Occipital lobe (tissue), 2 donors: ENCODE results near the gene TAS1R1. TPM values are rescaled to one million over a fixed set of nuclear protein-coding genes. Genes with fewer than 3 reads are reported as not detected.

ENCODE experiments used
- DNase-seq: peaks from one replicate; lab custom pipeline; 2025; lab: John Stamatoyannopoulos, UW
- total RNA-seq: library from RNA; depleted of rRNA; stranded (reverse); fragments of >200 nt; gene quantifications from one replicate; pipeline ENCODE4 v1.2.3, GENCODE V29; 2014

TAS1R1 gene
- total RNA-seq, 1 donor from 2014 or later: not detected

DNA sequence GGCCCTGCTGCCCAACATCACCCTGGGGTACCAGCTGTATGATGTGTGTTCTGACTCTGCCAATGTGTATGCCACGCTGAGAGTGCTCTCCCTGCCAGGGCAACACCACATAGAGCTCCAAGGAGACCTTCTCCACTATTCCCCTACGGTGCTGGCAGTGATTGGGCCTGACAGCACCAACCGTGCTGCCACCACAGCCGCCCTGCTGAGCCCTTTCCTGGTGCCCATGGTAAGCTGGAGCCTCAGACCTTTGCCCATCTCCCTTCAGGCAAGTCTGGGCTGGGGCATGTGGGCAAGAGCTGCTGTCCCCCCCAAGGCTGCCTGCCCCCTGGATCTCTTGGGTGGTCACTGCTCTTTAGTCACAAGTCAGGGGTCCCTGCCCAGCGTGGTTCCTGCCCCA is 15.9 kb downstream of the TAS1R1 start:
- DNase-seq: no peak

DNA sequence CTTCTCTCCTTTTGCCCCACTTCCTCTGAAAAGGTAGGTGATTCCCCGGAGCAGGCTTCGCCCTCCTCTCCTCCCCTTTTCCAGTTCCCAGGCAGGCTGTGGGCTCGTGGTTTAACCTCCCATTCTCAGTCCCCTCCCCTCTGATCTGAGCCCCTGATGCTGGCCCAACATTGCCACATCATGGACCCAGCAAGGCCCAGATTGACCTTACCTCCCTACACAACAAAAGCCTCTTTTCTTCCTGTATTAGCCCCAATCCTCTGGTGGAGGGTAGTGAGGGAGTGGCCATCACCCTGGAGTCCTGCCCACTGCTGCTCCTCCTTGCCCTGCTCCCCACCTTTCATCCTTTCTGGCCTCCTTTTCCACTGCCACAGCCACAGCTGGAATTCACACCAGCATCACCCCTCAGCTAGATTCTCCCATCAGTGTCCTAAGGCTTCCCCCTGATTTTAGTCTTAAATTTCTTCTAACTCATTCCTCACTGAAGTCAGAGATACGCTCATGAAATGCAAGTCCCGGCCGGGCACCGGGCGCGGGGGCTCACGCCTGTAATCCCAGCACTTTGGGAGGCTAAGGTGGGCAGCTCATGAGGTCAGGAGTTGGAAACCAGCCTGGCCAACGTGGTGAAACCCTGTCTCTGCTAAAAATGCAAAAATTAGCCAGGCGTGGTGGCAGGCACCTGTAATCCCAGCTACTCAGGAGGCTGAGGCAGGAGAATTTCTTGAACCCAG is 17.7 kb downstream of the TAS1R1 start:
- DNase-seq: no peak

DNA sequence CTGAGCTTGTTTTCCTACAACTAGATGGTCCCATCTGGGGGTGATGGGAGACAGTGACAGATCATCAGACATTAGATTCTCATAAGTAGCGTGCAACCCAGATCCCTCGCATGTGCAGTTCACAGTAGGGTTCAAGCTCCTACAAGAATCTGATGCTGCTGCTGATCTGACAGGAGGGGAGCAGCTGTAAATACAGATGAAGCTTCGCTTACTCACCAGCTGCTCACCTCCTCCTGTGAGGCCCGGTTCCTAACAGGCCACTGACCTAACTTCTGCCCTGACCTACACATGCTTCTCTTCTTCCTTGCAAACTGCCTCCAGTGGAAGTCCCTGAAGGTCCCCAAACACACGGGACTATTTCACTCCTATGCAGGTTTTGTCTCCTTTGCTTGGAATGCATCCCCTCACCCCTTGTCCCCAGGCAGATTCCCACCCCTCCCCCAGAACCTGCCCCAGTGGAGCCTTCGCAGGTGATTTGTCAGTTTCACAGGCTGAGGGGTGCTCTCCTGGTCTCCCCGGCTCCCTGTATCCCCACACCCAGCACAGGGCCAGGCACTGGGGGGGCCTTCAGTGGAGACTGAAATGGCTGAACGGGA is 19.0 kb downstream of the TAS1R1 start:
- no peak for DNase-seq

DNA sequence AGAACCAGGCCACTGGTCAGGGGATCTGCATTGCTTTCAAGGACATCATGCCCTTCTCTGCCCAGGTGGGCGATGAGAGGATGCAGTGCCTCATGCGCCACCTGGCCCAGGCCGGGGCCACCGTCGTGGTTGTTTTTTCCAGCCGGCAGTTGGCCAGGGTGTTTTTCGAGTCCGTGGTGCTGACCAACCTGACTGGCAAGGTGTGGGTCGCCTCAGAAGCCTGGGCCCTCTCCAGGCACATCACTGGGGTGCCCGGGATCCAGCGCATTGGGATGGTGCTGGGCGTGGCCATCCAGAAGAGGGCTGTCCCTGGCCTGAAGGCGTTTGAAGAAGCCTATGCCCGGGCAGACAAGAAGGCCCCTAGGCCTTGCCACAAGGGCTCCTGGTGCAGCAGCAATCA is 19.7 kb downstream of the TAS1R1 start:
- no peak for DNase-seq

DNA sequence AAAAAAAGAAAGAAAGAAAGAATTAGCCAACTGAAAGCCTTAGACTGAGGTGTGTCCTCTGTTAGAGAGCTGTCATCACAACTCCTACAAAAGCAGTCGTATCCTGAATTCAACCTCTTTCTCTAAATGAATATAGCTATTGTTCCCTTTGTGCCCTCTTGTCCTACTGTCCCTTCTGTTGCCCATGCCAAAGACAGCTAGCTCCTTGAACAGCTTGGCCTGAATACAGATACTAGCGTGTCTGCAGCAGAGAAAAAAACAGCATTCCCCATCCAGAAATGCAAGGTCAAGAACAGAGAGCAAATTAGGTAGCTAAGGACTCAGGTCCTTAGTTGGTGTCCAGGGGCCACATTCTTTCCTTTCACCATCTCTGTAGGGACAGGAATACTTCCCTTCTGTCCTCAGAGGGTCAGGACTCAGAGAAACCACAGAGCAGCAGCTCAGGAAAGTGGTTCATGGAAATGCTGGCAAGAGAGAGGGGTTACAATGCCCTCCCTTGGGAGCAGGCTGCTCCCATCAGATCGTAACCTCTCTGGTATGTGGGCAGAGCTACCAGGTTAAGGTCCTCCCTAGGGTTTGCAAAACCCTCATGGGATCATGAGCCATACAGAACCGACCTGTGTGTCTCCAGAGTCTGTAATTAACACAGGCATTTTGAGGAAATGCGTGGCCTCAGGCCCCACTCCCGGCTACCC is 22.9 kb downstream of the TAS1R1 start:
- no peak for DNase-seq

DNA sequence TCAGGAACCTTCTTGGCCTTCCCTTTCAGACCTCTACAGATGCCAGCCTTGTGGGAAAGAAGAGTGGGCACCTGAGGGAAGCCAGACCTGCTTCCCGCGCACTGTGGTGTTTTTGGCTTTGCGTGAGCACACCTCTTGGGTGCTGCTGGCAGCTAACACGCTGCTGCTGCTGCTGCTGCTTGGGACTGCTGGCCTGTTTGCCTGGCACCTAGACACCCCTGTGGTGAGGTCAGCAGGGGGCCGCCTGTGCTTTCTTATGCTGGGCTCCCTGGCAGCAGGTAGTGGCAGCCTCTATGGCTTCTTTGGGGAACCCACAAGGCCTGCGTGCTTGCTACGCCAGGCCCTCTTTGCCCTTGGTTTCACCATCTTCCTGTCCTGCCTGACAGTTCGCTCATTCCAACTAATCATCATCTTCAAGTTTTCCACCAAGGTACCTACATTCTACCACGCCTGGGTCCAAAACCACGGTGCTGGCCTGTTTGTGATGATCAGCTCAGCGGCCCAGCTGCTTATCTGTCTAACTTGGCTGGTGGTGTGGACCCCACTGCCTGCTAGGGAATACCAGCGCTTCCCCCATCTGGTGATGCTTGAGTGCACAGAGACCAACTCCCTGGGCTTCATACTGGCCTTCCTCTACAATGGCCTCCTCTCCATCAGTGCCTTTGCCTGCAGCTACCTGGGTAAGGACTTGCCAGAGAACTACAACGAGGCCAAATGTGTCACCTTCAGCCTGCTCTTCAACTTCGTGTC is 23.7 kb downstream of the TAS1R1 start:
- no peak for DNase-seq

DNA sequence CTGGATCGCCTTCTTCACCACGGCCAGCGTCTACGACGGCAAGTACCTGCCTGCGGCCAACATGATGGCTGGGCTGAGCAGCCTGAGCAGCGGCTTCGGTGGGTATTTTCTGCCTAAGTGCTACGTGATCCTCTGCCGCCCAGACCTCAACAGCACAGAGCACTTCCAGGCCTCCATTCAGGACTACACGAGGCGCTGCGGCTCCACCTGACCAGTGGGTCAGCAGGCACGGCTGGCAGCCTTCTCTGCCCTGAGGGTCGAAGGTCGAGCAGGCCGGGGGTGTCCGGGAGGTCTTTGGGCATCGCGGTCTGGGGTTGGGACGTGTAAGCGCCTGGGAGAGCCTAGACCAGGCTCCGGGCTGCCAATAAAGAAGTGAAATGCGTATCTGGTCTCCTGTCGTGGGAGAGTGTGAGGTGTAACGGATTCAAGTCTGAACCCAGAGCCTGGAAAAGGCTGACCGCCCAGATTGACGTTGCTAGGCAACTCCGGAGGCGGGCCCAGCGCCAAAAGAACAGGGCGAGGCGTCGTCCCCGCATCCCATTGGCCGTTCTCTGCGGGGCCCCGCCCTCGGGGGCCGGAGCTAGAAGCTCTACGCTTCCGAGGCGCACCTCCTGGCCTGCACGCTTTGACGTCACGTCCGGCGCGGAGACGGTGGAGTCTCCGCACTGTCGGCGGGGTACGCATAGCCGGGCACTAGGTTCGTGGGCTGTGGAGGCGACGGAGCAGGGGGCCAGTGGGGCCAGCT is 24.4 kb downstream of the TAS1R1 start, which contains the start of gene ZBTB48:
Gene ZBTB48, plus strand, starts transcription at position 621 of the 745 bp plus-strand sequence. CDS start 616 bp downstream, outside the sequence.
- DNase-seq: peak; percentile 99

DNA sequence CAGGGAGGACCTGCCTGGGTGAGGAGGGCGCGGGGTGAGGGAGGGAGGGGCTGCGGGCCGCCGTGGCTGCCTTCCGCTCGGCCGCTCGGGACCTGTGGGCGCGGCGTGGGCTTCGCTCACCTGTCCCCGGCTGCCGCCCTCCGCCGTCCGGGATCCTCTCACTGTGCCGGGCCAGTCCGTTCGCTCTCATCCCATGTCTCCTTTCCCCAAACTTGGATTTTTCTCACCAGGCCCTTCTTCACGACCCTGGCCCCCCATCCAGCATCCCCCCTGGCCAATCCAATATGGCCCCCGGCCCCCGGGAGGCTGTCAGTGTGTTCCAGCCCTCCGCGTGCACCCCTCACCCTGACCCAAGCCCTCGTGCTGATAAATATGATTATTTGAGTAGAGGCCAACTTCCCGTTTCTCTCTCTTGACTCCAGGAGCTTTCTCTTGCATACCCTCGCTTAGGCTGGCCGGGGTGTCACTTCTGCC is 25.0 kb downstream of the TAS1R1 start:
- no peak for DNase-seq

DNA sequence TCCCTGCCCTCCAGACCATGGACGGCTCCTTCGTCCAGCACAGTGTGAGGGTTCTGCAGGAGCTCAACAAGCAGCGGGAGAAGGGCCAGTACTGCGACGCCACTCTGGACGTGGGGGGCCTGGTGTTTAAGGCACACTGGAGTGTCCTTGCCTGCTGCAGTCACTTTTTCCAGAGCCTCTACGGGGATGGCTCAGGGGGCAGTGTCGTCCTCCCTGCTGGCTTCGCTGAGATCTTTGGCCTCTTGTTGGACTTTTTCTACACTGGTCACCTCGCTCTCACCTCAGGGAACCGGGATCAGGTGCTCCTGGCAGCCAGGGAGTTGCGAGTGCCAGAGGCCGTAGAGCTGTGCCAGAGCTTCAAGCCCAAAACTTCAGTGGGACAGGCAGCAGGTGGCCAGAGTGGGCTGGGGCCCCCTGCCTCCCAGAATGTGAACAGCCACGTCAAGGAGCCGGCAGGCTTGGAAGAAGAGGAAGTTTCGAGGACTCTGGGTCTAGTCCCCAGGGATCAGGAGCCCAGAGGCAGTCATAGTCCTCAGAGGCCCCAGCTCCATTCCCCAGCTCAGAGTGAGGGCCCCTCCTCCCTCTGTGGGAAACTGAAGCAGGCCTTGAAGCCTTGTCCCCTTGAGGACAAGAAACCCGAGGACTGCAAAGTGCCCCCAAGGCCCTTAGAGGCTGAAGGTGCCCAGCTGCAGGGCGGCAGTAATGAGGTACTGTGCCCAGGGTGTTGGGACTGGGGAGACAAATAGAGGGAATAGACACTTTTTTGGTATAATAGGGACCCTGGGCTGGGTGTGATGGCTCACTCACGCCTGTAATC is 25.7 kb downstream of the TAS1R1 start:
- no peak for DNase-seq

DNA sequence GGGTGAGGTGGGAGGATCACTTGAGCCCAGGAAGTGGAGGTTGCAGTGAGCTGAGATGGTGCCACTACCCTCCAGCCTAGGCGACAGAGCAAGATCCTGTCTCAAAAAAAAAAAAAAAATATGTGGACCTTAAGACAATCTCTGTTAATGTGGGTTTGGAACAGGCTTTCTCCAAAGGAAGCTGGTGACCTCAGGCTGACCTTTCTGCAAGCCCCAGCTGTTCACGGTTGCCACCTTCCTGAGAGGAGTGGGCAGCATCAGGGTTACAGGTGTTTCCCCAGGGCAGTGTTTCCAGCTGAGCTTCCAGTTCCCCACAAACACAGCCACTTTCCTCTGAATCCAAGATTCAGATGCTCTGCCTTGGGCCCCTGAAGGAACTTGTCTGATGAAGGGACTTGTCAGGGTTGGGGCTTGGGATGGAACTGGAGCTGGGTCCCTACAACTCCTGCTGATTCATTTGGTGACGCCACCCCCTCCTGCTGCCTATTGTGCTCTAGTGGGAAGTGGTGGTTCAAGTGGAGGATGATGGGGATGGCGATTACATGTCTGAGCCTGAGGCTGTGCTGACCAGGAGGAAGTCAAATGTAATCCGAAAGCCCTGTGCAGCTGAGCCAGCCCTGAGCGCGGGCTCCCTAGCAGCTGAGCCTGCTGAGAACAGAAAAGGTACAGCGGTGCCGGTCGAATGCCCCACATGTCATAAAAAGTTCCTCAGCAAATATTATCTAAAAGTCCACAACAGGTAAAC is 26.6 kb downstream of the TAS1R1 start:
- no peak for DNase-seq

DNA sequence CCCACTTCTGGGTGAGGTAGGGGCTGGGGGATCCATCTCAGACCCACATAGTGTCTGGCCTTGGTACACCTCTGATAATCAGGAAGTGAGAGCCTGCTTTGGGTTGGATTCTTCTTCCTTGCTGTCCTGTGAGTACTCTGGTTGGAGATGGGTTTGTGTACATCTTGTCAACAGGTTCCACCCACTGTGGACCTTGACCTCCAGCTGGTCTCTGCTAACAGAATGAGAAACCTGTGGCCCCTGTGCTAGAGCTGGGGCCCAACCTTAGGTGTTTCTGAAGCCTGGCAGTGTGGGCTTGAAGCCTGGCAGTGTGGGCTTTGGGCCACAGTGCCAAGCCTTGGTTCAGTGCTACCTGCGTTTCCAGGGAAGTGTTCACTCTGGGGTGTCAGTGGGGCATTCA is 27.3 kb downstream of the TAS1R1 start:
- no peak for DNase-seq

DNA sequence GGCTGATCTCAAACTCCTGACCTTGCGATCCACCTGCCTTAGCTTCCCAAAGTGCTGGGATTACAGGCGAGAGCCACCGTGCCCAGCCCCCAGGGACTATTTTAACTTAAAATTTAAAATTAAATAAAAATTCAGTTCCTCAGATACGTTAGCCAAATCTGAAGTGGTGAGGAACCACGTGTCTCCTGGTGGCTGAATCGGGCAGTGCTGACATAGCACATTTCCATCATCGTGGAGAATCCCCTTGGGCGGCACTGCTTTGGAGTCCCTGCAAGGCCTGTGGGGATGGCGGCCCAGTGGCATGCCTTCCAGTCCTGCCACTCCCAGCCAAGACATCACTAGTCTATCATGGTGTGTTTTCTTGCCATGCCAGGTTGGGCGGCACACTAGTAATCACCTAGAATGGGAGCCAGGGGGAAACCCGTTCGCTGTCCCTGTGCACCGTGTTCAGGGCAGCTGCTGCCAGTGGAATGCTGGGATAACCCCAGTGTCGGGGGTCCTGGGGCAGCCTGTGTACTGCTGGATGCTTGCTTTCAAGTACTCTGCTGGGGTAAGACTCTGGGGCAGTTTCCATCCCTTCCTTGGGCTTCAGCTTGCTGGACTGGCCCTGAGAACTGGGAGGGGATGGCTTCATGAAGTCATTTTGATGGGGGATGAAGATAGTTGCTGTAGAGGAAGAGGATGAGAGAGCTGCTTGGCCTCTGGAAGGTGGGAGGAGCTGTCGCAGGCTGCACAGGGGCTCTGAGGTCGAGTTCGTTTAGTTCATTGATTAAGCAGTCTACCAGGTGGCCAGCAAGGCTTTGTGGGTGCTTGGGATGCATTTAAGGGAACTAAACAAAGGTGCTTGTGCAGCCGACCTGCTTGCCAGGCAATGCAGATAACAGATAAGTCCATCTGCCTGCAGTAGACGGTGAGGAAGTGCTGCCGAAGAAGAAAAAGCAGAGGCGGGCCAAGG is 29.3 kb downstream of the TAS1R1 start:
- no peak for DNase-seq

DNA sequence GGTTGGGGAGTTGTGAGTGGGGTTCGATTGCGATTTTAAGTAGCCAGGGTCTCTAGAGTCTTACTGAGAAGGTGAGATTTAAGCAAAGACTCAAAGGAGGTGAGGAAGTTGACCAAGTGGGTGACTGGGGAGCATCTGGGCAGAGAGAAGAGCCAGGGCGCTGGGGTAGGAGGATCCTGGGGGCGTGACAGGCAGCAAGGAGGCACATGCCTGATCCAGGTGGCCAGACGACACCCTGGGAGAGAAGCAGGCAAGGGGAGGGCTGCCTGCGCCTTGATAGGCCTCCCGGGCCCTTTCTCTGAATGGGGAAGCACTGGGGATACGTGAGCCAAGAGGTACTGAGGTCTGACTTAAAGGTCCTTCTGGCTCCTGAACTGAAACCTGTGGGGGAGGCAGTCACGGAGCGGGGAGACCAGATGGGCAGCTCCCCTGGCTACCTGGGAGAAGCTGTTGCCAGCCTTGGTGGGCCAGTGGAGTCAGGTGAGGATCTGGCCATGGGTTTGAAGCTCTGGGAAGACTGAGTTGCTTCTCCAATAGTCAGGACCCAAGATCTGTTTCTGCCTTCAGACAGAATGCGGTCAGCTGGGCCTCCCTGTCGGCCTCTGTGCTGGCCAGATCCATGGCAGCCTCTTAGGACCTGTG is 30.1 kb downstream of the TAS1R1 start:
- DNase-seq: no peak

DNA sequence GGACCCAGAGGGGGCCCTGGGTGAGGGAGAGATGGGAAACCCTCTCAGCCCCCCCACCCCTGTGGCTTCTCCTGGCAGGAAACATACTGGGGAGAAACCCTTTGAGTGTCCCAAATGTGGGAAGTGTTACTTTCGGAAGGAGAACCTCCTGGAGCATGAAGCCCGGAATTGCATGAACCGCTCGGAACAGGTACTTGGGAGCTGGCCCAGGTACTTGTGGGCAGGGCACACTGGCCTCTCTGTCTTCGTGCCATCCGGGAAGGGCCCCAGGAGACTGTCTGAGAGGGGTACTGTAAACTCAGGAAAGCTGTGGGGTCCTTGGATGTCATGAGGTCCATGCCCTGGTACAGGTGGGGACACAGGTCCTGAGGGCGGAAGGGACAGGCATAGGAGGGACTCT is 30.7 kb downstream of the TAS1R1 start:
- DNase-seq: no peak

DNA sequence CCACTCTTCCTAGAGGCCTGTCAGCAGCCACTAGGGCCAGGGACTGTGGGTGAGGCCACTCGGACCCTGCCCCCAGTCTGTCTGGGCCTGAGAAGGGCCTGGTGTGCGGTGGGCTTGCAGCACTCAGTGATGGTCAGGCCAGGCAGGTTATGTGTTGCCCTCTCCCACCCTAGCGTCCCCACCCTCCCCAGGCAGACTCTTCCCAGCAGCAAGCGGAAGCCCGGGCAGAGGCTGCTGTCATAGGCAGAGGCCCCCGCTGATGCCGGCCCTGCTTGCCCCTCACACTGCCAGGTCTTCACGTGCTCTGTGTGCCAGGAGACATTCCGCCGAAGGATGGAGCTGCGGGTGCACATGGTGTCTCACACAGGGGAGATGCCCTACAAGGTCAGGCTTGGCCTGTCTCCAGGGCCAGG is 31.3 kb downstream of the TAS1R1 start:
- no peak for DNase-seq

DNA sequence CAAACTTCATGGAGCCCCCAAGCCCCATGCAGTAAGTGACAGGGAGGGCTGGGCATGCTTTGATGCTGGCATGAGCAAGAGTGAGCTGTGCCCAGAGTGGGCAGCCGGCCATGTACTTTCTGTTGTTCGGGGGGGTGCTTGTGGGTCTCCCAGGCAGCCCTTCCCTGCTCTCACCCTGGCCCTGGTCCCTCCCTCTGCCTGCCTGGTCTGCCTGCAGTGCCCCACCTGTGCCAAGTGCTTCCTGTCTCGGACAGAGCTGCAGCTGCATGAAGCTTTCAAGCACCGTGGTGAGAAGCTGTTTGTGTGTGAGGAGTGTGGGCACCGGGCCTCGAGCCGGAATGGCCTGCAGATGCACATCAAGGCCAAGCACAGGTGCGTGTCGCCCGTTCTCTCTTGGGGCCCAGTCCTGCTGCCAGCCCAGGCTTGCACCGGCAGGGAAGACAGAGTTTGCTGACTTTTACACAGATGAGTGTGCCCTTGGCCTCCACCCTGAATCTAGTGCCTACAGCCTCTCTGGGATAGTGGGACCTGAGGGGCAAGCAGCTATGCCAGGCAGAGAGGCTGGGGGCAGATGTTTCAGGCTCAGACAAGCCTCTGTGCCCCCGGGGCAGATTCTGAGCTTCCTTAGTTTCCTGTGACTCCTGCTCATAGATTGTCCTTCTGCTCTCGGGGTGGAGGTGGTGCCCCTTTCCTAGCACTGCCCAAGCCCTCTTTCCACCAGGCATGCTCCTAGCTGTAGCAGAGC is 32.3 kb downstream of the TAS1R1 start:
- peak; percentile 53 for DNase-seq
